NCI-H345 (cell line): ENCODE results near the gene PPP2R2B.
A peak's percentile ranks its signal among the peaks of the same experiment; 100 is the strongest.
"Not testable (repeated sequence)": the region's sequence is repeated elsewhere in the genome, so short reads cannot be mapped to it uniquely, and the experiment has no call there.

Experiments
- DNase-seq: peaks from one replicate; lab custom pipeline; 2025; lab: John Stamatoyannopoulos, UW

PPP2R2B gene

DNA sequence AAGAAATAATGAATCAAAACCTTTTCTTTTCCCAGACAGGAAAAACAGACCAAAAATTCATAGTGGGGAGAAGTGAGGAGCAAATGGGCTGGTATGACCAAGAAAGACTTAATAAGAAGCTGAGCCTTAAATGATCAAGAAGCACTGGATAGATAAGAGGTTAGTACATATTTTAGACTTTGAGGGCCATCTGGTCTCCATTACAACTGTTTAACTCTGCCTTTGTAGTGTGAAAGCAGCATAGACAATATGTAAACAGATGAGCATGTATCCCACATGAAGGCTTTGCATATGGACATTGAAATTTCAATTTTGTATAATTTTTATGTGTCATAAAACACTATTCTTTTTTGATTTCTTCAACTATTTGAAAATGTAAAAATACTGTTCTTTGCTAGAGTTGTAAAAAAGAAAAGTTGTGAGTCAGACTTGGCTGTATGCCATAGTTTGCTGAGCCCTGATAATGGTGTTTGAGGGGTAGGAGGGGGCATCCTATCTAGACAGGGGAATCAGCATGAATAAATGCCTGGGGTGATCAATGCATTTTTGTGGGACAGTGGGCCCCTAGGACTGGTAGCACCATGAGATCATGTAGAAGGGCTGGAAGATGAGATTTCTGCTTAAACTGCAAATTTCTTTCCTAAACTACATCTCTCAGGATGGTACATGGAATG is 270.8 kb downstream of the PPP2R2B start:
- DNase-seq = no peak

DNA sequence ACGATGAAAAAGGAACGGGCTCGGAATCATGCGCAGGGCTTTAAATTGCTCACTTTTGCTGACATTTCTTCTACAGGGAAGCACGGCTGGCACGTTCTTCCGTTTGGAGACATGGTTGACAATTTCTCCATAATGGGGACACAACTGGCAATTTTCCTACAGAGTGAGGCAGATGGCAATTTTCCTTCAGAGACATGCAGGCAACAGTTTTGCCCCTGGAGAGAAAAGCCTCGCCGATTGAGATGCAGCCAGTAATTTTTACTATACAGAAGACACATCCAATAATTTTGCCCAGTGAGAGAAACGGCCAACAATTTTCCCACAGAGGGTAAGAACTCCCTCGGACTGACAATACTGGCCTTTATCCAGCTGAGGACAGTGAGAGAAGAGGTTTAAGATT is 271.7 kb downstream of the PPP2R2B start:
- DNase-seq = no peak

DNA sequence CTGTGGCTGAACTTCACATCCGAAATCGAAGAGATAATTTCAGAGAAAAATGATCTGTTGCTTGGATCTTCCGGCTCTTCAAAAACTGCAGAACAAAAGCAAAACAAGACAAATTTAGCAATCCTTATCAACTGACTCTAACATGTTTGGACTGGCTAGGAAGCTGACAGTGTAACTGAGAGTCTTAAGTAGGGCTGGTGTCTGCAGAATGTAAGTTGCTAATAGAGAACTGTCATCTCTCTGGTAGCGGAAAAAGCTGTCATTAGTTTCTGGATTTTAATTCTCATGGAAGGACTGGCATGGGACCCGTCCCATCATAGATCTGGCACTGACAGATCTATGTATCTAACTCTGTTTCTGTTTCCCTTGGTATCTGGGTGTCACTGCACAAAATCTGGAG is 278.2 kb downstream of the PPP2R2B start:
- DNase-seq = no peak

DNA sequence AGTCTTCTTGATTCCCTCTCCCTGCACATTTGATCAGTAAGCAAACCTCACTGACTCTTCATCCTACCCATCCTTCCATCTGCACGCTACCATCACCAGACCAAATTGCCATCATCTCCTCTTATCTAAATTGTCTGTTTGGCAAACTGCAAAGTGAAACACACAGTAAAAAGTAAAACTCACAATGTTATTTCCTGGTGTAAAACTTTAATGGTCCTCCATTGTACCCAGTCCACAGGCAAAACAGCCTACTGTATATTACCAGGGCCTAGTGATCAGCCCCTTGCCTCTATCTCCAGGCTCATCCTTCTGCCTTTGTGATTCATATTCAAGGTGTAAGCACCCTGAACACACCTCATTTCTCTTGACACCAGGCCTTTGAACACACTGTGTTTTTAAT is 279.3 kb downstream of the PPP2R2B start:
- no peak for DNase-seq

DNA sequence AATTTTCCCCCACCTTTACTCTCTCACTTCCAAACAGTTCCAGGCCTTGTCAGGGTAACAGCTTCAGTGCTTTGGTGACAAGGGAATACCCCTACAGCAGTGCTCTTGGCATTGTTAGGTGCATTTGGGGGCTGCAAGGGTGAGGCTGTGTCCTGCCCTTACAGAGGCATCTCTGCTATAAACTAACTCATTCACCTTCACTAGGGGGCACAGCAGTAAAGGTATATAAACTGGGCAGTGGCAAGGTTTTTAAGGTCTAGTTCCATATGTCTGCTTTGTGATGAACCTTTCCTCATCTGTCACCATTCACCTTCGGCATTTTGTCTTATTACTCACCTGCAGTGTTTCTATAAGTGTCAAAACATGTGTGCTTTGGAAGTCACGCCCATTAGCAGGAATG is 283.5 kb downstream of the PPP2R2B start:
- peak; percentile 16 for DNase-seq

DNA sequence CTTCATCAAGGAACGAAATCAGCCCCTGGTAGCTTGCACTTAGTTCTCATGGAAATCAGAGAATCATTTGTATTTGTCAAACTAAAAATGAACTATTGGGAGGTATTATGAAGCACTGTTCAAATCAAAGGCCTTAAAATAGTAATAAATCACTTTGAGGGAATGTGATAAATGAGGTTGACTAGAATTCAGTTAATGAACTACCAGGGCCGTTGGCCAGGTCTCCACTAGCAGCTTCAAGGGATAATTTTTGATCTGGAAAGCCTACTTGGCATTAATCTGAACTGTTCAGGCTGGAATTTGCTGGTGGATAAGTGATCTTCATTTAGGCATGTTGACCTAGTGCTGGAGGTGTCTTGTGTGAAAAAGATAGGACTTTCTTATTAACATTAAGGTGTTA is 286.2 kb downstream of the PPP2R2B start:
- no peak for DNase-seq

DNA sequence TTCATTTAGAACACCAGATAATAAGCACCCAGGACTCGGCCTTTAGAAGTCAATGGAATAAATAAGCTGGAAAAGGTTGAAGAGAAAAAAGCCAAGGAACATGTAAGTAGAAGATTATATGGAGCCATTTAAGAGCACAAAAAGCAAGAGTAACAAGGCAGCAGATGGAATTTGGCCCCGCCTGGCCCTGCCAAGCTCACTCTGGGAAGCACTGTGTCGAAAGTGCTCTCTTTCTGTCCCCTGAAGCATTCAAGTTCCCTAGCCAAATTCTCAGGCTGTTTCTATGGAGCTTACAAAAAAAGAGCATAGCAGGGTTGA is 289.6 kb downstream of the PPP2R2B start:
- no peak for DNase-seq

DNA sequence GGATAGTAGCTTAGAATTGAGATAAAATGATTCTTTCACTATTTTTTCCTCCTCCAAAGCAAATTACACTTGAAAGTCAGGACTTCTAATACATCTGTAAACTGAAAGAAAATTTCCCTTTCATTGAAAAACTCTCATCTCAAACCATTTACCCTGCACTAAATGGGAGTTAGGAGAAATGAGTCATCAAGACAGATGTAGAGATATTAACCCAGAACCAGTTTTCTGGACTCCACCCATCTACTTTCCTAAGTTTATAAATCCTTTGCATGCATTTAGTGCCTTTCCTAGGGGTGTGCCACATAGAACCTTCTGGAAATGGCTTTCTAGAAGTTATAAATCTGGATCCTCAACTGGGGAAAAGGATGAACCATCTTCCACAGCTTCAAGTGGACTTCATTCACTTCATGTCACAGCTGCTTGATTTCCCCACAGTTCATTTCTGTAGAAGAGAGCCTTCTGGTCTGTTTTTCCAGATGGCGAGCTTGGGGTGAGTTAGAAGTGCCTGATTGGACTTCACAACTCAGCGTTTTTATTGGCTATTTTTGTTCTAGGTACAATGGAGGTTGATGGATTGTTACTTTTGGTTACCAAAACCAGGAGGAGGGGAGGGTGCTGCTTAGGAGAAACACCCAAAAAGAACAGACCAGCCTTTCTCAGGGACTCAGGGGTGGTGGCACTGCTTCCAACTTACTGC is 290.1 kb downstream of the PPP2R2B start:
- no peak for DNase-seq

DNA sequence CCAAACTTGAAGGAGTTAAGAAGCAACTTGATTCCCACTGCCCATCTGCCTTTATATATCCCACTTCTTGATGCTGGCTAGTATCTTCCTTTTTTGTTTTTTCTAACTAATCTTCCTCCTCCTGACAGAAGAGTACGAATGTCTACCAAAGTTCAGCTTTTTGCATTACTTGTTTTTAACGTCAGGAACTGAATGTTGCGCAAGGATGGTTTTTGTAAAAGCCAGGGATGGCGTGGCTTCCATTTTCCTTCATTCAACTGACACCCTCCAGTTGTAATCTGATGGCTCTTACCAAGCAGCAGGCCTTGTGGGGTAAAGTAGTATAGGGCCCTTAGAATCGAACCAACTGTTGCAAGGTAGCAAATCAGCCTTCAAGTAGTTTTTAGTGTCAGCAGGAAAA is 291.8 kb downstream of the PPP2R2B start:
- DNase-seq = no peak

DNA sequence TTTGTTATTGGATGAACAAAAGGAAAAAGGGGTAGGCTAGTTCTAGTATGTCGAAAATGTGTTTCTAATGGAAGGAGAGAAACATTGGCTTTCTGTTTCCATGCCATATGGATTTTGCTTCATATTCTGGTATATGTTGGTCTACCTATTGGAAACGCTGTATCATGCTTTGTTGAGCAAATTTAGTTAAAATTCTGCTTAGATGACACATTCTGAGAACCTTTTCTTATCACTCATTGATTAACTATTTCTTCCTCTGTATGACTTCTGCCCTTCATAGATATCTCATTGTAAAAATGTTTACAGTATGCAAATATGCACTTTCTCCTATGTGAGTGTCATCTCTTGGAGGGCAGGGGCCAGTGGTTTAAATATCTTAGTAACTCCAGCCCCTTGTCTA is 293.8 kb downstream of the PPP2R2B start:
- no peak for DNase-seq

DNA sequence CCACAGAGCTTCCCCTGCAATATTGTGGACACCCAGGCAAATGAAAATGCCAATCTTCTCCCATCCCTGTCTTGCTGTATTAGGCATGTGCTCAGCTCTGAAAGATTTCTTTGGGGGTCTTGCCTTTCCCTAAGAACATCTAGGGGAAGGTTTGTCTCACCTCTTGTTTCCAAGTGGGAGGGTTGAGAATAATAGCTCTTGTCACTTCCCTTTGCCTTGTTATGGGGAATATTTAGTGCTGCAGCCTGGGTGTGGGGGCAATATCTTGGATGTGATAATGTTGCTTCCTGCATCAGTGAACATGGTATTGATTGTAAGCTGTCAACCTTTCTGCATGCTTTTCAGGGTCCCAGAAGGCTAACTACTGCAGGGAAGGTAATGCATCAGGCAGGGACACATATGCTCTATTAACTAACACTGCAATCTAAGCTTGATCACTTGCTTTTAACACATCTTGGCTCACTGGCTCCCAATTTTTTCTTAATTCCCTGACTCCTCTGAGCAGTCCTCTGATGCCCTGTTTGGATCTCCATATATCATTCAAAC is 296.4 kb downstream of the PPP2R2B start:
- no peak for DNase-seq

DNA sequence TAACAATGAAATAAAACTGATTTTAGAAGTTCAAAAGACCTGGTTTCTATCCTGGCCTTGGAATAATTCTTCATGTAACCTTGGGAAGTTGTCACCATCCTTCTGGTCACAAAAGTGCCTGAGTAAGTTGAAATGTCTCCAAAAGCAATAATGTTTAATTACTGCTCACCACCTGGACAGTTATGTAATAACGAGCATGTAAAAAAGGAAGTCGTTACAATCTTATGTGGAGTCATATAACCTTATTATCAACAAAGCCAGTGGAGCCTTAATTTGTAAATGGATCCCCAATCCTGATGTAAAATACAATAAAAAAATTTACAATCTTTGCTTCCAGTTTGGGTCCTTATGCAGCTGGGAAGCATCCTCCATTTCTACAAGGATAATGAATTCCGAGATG is 298.3 kb downstream of the PPP2R2B start:
- DNase-seq = no peak

DNA sequence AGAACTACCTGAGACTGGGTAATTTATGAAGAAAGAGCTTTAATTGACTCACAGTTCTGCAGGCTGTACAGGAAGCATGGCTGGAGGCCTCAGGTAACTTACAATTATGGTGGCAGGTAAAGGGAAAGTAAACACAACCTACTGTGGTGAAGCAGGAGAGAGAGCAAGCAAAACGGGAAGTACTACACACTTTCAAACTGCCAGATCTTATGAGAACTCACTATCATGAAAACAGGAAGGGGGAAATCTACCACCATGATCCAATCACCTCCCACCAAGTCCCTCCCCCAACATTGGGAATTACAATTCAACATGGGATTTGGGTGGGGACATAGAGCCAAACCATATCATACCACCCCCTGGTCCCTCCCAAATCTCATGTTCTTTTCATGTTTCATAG is 303.8 kb downstream of the PPP2R2B start:
- no peak for DNase-seq

DNA sequence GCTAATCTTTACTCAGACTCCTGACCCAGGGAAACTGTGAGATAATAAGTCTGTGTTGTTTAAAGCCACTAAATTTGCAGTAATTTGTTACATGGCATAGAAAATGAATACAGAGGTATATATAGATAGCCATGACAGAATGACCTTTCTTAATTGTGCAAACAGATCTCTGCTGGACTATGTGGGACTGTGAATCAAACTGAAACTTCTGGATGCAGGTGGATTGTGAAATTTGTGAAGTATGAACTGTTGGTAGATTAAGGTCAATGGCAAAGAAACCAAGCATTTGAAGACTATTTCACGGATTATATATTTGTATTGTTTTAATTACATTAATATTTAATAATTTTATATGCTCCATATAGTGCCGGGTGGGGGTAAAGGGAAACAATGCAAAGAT is 310.4 kb downstream of the PPP2R2B start:
- no peak for DNase-seq

DNA sequence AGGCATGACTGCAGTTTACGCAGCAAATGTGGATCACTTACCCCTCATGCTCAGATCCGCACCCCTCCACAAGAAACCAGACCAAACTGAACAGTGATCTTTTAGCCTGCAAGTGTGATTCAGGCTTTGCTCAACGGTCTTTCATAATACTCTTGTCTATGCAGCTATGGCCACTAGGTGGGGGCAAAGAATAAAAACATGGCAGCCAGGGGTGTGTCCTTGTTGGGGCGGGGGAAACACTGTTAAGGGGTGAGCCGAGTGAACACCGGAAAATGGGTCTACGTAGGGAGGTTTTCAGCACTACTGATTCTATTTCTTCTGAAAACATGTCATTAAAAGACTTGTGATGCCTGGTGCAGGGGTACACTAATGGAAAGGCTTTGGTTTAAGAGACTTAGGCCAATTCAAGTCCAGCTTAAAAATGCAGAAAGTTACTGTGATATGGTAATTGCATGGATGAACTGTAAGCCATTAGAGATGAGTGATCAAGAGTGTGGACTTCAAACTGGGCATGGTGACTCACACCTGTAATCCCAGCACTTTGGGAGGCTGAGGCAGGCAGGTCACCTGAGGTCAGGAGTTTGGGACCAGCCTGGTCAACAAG is 312.7 kb downstream of the PPP2R2B start:
- DNase-seq = peak; percentile 83

DNA sequence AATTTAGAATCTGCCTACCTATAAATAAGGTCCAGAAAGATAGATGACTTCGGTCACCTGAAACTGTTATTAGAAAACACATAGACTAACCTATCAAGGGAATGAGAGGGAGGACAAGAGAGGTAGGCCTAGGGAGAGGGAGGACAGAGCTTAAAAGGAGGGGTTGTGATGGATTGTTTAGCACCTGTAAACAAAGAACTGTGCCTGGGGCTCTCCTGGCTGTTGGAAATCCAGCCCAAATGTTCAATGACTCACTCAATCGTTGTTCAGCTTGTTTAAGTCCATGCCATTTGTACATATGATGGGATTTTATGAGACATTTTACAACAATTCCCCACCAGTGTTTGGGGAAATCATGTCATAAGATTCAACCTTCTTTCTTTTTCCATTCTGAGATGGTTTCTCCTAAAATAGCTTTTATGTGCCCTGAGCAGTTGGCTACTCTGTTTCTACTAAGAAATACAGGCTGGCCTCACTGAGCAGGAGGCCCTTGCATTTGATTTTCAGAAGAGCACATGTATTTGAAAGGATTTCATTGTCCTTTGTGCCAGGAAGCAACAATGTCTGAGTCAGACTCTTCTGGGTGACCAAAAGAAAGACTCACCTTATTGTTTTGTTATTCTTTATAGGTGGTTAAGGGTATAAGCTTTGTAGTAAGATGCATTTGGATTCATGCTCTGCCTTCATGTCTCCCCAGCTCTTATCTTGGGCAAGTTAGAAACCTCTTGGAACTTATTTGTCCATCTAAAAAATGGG is 314.4 kb downstream of the PPP2R2B start:
- DNase-seq = peak; percentile 32

DNA sequence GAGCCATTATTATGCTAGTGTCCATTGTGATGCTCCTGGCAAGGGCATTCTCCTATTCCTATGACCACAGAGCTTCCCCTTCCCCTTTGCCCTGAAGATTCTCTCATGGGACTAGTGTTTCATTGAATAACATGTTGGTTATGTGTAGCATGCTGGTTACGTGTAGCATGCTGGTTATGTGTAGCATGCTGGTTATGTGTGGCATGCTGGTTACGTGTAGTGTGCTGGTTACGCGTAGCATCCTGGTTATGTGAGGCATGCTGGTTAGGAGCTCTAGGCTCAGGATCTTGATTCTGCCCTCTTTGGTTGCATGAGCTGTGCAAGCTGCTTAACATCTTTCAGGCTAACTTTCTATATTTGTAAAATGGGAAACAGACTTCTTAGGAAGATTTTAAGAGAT is 316.1 kb downstream of the PPP2R2B start:
- no peak for DNase-seq

DNA sequence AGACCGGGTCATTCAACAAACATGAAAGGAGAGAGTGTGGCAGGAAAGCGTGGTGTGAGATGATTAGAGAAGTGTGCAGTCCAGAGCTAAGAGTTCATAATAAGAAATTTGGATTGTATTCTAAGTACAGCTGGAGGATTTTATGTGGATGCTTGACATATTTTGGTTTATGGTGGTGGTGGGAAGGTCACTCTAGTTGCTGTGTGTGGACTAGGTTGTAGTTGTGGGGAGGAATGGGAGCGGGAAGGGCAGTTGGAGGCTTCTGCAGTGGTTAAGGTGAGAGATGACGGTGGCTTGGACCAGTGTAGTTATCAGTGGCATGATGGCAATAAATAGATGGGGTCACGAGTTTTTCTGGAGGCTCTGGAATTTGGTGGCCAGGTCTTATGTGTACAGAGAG is 316.8 kb downstream of the PPP2R2B start:
- DNase-seq = no peak

DNA sequence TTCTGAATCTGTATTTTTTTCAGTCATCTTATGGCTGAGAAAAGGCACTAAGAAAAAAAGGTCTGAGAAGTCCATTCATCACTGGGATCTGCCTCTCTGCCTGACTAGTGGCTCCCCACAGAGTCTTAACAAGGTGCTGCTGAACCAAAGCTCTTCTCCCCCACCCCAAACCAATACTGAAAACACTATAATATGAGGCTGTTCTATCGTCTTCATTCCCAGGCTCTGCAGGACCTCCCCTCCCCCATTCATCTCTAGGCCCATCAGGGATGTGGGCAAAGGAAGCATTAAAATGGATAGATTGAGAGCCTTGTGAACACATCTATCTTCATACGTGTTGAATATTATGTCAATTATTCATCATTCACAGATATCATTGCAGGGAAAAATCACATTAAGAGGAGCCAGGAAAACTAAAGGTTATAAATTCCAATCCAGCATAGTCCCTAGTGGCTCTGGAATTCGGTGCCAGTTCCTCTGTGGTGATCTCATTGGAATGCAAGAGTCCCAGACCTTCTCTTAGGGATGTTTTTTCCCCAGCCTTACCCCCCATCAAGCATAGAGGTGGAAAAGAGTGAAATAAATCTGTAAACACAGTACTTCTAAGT is 318.2 kb downstream of the PPP2R2B start:
- DNase-seq = no peak

DNA sequence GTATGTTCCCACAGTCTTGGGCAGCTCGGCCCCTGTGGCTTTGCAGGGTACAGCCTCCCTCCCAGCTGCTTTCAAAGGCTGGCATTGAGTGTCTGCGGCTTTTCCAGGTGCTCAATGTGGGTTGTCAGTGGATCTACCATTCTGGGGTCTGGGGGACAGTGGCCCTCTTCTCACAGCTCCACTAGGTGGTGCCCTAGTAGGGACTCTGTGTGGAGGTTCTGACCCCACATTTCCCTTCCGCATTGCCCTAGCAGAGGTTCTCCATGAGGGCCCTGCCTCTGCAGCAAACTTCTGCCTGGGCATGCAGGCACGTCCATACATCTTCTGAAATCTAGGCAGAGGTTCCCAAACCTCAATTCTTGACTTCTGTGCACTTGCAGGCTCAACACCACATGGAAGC is 321.7 kb downstream of the PPP2R2B start:
- not testable (repeated sequence) for DNase-seq

DNA sequence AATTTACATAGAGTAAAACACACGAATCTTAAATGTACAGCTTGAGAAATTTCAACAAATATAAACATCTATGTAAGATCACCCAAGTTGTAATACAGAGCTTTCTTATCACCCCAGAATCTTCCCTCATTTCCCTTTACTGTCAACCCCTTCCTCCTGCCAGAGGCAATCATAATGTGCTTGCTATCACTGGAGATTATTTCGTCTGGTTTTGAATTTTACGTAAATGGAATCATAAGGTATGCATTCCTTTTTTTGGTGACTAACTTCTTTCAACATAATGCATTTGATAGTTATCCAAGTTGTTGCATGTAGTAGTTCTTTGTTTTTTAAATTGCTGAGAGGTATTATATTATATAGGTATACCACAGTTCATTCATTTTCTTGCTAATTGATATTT is 325.1 kb downstream of the PPP2R2B start:
- no peak for DNase-seq

DNA sequence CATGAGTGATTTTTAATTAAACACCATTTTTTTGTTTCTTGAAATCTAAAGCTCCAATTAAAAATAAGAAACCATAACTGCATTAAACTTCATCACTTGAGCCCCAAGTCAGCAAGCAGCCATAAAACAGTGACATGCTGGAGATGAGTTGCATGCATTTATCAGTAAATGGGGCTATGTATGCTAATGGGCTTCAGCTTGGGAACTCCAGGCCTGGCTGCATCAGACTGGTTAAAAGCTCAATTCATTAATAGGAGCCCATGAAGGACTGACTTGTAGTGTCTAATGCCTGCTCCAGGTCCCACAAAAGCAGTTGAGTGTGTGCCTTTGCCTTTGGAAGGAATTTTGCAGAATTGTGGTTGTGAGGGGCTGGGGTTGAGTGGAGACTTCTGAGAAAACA is 328.9 kb downstream of the PPP2R2B start:
- no peak for DNase-seq
